Stimulated activated CD4-positive, alpha-beta T cell treated with anti-CD3 and anti-CD28 coated beads, Interleukin-4, amount 100 ng/mL, for 4 hours (primary cell): Measurements from ENCODE around the gene PF4V1.

Experiments used
- DNase-seq, 2 experiments: peaks; one replicate each; pipeline ENCODE4 v3.0.0-alpha.2; 2020

The PF4V1 gene

GRCh38 chr4:73848183-73848777 lies 4.8 kb upstream of the PF4V1 start:
- DNase-seq, result no peak

DNA sequence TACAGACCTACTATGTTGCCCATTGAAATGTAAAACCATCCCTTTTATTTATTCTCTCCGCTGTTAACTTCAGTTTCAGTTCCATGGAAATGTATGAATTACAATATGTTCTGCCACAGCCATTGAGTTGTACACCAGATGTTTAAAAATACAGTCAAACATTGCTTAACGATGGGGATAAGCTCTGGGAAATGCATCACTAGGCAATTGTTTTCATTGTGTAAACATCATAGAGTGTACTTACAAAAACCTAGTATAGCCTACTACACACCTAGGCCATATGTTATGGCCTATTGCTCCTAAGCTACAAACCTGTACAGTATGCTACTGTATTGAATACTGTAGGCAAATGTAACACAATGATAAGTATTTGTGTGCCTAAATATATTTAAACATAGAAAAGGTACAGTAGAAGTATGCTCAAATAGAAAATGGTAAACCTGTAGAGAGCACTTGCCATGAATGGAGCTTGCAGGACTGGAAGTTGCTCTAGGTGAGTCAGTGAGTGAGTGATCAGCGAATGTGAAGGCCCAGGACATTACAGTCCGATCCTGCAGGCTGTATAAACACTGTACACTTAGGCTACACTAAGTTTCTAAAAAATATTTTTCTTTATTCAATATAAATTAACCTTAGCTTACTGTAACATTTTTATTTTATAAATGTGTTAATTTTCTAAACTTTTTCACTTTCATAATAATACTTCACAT lies 2.7 kb upstream of the PF4V1 start:
- DNase-seq, result no peak

DNA sequence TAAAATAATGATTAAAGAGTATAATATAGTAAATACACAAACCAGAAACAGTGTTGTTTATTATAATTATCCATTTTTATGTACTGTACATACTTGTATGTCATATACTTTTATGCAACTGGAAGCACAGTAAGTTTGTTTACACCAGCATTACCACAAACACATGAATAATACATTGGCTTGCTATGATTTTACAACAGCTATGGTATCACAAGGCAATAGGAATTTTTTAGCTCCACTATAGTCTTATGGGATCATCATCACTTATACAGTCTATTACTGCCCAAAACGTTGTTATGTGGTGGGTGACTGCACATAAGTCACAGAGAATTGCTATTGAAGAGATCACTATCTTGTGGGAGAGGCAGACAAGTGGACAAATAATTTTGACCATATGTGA lies 1.8 kb upstream of the PF4V1 start:
- no peak for DNase-seq

GRCh38 chr4:73852771-73853170 lies 325 bp upstream of the PF4V1 start:
- DNase-seq, result no peak

GRCh38 chr4:73853718-73854473 lies 800 bp downstream of the PF4V1 start:
- no peak for DNase-seq

GRCh38 chr4:73855406-73855805 lies 2.3 kb downstream of the PF4V1 start:
- no peak for DNase-seq

- no peak for DNase-seq
Observed at GRCh38 chr4:73856518-73856917, 3.4 kb downstream of the PF4V1 start.

GRCh38 chr4:73859614-73860088 lies 6.6 kb downstream of the PF4V1 start:
- no peak for DNase-seq

DNA sequence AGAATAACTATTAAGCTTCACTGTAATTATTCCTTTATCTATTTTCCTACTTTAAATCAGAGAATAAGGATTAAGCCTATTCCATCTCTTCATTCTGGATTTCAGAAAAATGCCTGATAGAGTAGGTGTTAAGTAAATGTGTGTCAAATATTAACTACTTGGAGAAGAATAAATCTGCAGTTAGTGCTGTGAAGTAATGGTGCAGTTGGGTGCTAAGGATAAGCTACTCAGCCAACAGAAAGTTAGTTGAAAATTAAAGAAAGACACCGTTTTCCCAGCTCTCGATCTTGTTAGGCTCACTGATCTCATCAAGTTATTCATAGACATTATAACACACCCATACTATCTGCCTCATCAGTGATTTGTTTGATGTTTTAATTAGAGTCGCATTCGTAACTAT lies 7.1 kb downstream of the PF4V1 start:
- no peak for DNase-seq

DNA sequence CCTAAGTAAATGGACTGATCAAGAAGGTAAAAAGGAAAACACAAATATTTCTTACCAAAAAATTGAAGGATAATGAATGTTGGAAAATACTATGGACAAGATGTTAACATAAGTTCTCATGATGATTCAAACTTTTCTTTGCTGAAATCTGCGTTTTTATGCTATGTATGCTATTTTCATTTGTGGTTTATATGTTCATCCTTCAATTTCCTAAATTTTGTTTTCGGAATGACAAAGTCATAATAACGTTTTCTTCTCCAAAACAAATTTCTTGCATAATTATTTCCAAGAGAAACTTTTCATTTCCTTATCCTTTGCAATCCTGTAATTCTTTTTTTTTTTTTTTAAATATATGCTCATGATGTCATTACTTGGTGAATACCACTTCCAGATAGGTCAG lies 7.8 kb downstream of the PF4V1 start:
- DNase-seq, result no peak

GRCh38 chr4:73862322-73862721 lies 9.2 kb downstream of the PF4V1 start:
- no peak for DNase-seq

- no peak for DNase-seq
Observed at GRCh38 chr4:73864365-73864764, 11.3 kb downstream of the PF4V1 start.

DNA sequence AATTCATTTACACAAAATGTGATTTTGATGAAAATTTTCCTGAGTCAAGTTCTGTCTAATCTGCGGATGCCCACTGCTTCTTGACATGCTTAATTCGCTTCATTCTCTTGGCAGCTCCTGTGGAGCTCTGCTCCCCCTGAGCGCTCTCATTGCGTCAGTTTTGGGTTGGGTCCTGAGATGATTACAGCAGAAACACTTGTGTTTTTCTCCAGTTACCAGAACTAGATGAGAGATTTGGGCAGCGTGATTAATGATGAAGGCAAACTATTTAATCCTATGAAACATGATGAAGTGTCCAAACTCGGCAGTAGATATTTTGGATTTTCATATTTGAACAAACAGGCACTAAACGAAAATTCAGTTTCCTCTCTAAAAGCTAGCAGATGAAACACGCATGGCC lies 11.9 kb downstream of the PF4V1 start:
- DNase-seq, result no peak

DNA sequence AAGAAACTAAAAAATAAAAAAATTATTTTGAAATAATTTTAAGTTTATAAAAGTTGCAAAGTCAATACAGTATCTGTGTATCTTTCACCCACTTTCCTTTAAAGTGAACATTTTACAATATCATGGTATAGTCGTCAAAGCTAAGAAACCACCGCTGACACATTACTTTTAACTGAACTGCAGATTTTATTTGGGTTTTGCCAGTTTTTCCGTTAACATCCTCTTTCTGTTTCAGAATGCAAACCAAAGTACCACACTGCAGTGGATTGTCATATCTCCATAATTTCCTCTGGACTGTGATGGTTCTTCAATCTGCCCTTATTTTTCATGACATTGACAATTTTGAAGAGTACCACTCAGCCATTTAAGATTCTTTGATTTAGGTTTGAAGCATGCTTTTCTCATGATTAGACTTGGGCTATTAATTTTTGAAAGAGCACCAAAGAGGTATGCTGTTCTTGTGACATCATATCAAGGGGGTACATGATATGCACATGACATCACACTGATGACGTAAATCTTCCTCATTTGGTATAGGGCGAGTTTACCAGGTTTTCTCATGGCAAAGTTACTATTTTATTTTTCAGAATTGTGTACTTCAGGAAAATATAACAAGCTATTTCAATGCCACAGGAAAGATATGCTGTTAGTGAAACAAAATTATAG lies 12.5 kb downstream of the PF4V1 start:
- DNase-seq, result no peak

GRCh38 chr4:73866246-73866645 lies 13.2 kb downstream of the PF4V1 start:
- DNase-seq, result no peak

DNA sequence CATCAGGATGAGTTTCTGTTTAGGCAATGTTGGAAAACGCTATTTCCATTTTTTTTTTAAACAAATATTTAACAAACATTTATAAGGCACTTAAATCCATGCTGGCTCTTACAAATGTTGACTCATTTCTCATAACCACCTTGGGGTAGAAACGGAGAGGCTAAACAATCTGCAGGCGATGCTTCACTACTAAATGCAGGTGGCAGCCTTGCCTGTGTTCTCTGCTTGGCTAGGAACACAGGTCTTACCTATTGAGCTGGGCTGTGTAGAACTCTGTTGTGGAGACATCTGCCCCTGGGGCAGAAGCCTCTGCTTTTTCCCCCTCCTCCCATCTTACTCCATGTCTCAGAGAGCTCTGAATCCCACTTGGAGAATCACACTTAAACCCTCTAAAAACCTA lies 14.7 kb downstream of the PF4V1 start:
- no peak for DNase-seq

DNA sequence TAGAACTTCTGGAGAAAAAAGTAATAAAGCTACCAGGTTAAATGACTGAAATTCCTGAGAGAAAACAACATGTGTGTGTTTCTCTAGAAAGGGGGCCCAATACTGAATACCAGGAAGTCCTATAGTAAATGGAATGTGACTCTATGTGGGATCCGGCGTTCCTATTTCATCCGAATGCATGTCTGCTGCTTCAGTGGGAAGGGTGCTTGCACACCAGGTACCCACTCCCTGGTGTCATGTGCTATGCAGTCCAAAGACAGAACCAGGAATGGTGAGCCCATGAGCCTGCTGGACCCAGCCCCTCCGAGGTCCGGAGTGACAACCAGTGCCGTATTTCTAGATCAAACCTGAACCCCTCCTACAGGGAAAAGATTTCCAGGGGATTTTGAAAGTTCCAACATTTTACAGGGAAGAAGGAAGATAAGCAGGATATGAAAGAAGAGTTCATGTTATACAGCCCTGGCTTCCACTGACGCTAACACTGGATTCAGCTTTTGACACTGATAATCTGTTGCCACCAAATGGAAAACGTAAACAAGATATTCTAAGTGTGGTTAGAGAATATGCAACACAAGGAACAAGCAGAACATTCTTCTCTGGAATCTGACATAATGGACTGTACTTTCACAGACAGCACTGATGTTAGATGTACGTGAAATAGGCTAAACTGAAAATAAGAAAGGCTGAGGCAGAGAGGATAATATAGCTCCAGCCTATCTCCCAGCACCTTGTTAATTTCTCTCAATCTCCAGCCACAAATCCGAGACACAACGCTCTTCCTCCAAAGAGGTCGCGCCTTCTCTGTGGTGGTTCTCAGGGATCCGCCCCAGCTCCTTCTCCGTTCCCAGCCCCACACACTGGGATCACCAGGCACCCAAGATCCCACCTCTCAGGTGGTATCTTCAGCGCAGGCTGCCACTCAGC lies 15.4 kb downstream of the PF4V1 start:
- no peak for DNase-seq

- no peak for DNase-seq
Observed at GRCh38 chr4:73869130-73870055, 16.3 kb downstream of the PF4V1 start, which contains the start of gene CXCL1. CXCL1 (plus strand) TSS chr4:73869393; CDS start chr4:73869471, 78 bp downstream.

- no peak for DNase-seq
Observed at GRCh38 chr4:73870260-73870659, 17.2 kb downstream of the PF4V1 start.

DNA sequence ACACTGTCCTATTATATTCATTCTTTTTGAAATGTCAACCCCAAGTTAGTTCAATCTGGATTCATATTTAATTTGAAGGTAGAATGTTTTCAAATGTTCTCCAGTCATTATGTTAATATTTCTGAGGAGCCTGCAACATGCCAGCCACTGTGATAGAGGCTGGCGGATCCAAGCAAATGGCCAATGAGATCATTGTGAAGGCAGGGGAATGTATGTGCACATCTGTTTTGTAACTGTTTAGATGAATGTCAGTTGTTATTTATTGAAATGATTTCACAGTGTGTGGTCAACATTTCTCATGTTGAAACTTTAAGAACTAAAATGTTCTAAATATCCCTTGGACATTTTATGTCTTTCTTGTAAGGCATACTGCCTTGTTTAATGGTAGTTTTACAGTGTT lies 17.7 kb downstream of the PF4V1 start:
- DNase-seq, result no peak
